DOHH2 (cell line): Measurements from ENCODE around the gene STXBP5L.

Experiments used
- CTCF ChIP-seq: fragments of 200-600 bp; sonication (generic); IDR thresholded peaks from one replicate; pipeline ENCODE4 v1.5.1; 2014; ENCODE audit warnings: antibody characterized with exemption, mild to moderate bottlenecking, low read depth, low read length; ENCODE audit not compliant: poor library complexity, severe bottlenecking
- EZH2phosphoT487 ChIP-seq: fragments of 200-600 bp; sonication (generic); IDR thresholded peaks from 2 replicates; pipeline ENCODE4 v1.6.1; 2017; ENCODE audit warnings: borderline replicate concordance, mild to moderate bottlenecking, antibody characterized with exemption, low read length, moderate library complexity, mixed read lengths

GRCh38 chr3:120928991-120929390 is 21.0 kb downstream of the STXBP5L start:
- TF ChIP-seq CTCF (no peak), EZH2phosphoT487 (no peak)
